ENCODE measurements around the gene EP400.

- TF ChIP-seq FOS (IDR thresholded peaks at IDR 0.05; ENCODE audit: extremely low read depth, insufficient read length) = no peak
- TF ChIP-seq POLR2A (conservative IDR thresholded peaks at IDR 0.05) = no peak
Observed at GRCh38 chr12:132069336-132069985, 119.7 kb downstream of the EP400 start.
